Neutrophil (primary cell): ENCODE results near the gene RPRD2.

ENCODE experiments used
- H3K27ac ChIP-seq: fragments of 200-600 bp; sonication (generic); 2 replicates; pipeline ENCODE4 v1.5.1; 2016; ENCODE audit warnings: mild to moderate bottlenecking, moderate library complexity
- H3K27me3 ChIP-seq: fragments of 200-600 bp; sonication (generic); 2 replicates; pipeline ENCODE4 v1.6.0; 2016; ENCODE audit warnings: mild to moderate bottlenecking
- H3K36me3 ChIP-seq: fragments of 200-600 bp; sonication (generic); 2 replicates; pipeline ENCODE4 v1.5.1; 2017
- H3K4me1 ChIP-seq, 2 experiments: fragments of 200-600 bp in 1 of 2; sonication (generic) in 1 of 2; 1 replicate in 1 of 2; 2 replicates in 1 of 2; pipeline versions ENCODE4 v1.5.1 to v1.6.1; 2013 to 2016; ENCODE audit warnings: low read depth in 1 of 2, low read length in 1 of 2, mild to moderate bottlenecking in 1 of 2, moderate library complexity in 1 of 2; ENCODE audit not compliant: control insufficient read depth in 1 of 2, insufficient read depth in 1 of 2
- H3K4me3 ChIP-seq, 2 experiments: fragments of 200-600 bp in 1 of 2; sonication (generic) in 1 of 2; 1 replicate in 1 of 2; 2 replicates in 1 of 2; pipeline ENCODE4 v1.5.1; 2013 to 2016; ENCODE audit warnings: low read depth in 1 of 2, low read length in 1 of 2, mild to moderate bottlenecking in 1 of 2, moderate library complexity in 1 of 2
- H3K9me3 ChIP-seq: fragments of 200-600 bp; sonication (generic); 2 replicates; pipeline ENCODE4 v1.5.1; 2016
- TF ChIP-seq, protein P1 (sequence below): fragments of 200-600 bp; sonication (generic); IDR thresholded peaks from 2 replicates; pipeline ENCODE4 v1.5.1; 2016; ENCODE audit warnings: antibody characterized with exemption

Gene RPRD2

DNA sequence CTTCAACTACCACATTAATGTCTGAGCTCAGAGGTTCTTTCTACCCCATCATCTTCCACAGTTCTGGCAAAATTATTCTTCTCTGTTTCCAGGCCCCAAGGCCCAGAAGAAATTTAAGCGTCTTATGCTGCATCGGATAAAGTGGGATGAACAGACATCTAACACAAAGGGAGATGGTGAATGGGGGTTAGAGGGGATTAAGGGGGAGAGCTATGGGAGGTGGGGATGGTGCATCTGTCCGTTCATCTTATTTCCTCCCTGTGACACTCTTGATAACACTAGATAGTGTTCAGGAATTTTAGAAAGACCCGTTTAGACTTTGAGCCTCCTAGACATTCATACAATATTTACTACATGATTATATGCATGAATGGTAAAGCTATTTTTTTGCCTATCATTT lies 17.6 kb upstream of the RPRD2 start:
- H3K36me3 ChIP-seq = peaks cover 96% of the 10 kb centered on the region

DNA sequence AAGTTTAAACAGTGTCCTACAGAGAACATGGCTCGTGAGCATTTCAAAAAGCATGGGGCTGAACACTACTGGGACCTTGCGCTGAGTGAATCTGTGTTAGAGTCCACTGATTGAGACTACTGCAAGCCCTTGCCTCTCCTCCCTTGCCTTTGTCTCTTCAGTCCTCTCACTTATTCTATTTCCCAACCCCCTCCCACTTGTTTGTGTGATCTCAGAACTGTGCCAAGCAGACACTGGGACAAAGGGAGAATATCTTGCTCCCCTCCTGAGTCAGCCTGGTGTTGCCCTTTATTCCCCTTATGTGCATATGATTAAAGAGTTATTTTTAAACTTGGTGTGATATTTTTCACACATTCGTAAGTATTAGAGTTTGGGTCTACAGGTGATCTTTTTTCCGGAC lies 11.1 kb upstream of the RPRD2 start:
- peaks cover 77% of the 10 kb centered on the region for H3K36me3 ChIP-seq
- H3K27me3 ChIP-seq = no peaks in the 10 kb centered on the region
- no peak overlapping the region for H3K27ac ChIP-seq
- H3K4me3 ChIP-seq = no peak overlapping the region
- H3K4me1 ChIP-seq = no peaks in the 10 kb centered on the region
- TF ChIP-seq, protein P1, sequence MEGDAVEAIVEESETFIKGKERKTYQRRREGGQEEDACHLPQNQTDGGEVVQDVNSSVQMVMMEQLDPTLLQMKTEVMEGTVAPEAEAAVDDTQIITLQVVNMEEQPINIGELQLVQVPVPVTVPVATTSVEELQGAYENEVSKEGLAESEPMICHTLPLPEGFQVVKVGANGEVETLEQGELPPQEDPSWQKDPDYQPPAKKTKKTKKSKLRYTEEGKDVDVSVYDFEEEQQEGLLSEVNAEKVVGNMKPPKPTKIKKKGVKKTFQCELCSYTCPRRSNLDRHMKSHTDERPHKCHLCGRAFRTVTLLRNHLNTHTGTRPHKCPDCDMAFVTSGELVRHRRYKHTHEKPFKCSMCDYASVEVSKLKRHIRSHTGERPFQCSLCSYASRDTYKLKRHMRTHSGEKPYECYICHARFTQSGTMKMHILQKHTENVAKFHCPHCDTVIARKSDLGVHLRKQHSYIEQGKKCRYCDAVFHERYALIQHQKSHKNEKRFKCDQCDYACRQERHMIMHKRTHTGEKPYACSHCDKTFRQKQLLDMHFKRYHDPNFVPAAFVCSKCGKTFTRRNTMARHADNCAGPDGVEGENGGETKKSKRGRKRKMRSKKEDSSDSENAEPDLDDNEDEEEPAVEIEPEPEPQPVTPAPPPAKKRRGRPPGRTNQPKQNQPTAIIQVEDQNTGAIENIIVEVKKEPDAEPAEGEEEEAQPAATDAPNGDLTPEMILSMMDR = no peak
- H3K9me3 ChIP-seq = no peaks in the 10 kb centered on the region

More for the DNA sequence above, 17.6 kb upstream of the RPRD2 start:
- no peak overlapping the region for H3K4me3 ChIP-seq
- H3K27me3 ChIP-seq = no peaks in the 10 kb centered on the region
- TF ChIP-seq, protein P1 = no peak
- no peaks in the 10 kb centered on the region for H3K4me1 ChIP-seq
- H3K27ac ChIP-seq = no peak overlapping the region
- no peaks in the 10 kb centered on the region for H3K9me3 ChIP-seq

DNA sequence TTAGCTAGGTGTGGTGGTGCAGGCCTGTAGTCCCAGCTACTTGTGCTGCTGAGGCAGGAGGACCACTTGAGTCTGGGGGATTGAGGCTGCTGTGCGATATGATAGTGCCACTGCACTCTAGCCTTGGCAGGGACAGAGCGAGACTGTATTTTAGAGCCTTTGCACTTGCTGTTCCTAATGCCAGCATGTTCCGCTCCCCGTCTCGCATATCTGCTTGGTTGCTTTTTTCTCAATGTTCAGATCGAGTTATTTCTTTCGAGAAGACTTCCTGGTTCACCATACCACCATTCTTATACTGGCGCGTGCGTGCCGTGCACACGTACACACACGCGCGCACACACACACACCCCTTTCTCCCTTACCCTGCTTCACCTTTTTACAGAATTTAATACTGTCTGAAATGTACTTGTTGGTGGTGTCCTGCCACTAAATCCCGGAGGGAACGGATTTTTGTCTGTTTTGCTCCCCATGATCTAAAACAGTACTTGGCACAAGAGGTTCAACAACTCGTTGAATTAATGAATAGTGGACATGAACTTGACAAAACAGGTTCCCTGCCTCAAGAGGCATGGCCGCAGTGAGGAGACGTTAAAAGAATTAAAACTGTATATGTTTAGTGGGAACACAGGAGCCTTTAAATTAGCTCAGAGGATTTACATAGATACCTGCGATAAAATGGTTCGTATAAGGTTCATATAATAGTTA lies 1.1 kb upstream of the RPRD2 start:
- Histone ChIP-seq H3K4me1 (peaks cover 28 to 30% of the 10 kb centered on the region in 2 experiments), H3K4me3 (peak overlapping the region; percentile 97 to 99), H3K9me3 (no peaks in the 10 kb centered on the region), H3K36me3 (no peaks in the 10 kb centered on the region), H3K27ac (peak overlapping the region; percentile 94), H3K27me3 (no peaks in the 10 kb centered on the region)
- TF ChIP-seq, protein P1 = no peak

DNA sequence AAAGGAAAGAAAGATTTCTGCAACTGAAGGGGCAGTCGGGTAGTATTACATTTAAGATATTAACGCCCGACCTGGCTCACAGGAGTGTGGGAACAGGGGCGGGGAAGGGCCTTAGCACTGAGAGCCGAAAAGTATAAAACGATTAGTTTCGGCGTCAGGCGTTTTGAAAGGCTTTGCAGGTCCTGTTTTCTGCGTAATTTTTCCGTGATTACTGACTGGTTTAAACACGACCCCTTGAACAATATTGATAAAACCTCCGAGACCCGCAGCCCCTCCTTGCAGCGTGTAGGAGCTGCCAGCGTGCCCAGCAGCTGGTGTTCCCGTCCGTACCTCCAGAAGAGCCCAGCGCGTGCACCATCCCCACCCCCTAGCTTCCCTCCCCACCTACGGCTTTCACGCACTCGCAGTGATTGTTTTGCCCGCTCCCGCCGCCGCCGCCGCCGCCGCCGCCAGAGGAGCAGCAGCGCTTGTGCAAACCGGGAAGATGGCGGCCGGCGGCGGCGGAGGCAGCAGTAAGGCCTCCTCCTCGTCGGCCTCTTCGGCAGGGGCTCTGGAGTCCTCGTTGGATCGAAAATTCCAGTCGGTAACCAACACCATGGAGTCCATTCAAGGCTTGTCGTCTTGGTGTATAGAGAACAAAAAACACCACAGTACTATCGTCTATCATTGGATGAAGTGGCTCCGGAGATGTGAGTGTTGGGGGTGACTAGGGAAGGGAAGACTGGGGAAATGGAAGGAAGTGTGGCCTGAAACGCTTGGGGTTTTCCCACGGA lies 470 bp downstream of the RPRD2 start:
- peak overlapping the region; percentile 97 to 99 for H3K4me3 ChIP-seq
- TF ChIP-seq, protein P1 = peak; percentile 50
- H3K27ac ChIP-seq = peak overlapping the region; percentile 94
- no peaks in the 10 kb centered on the region for H3K36me3 ChIP-seq
- H3K4me1 ChIP-seq = peaks cover 28 to 30% of the 10 kb centered on the region in 2 experiments
- H3K27me3 ChIP-seq = no peaks in the 10 kb centered on the region
- H3K9me3 ChIP-seq = no peaks in the 10 kb centered on the region

DNA sequence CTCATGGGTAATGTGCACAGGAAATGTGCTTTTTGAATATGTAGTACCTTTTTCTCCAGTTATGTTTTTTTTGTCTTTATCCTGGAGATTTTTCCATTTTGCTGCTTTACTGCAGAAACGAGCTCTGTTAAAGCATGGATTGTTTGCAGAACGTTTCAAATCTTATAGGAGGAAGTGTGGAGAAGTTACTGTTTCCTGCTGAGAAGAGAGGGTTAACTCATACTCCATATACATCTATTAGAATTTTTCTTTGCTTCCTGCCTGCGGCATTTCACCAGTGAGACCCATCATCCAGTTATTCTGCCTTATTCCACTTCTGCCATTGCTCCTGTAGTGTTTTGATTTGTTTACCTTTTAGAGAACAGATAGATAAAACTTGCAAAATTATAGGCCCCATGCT lies 2.0 kb downstream of the RPRD2 start:
- Histone ChIP-seq H3K9me3 (no peaks in the 10 kb centered on the region), H3K27me3 (no peaks in the 10 kb centered on the region), H3K4me3 (peak overlapping the region; percentile 97 to 99), H3K4me1 (peaks cover 28 to 30% of the 10 kb centered on the region in 2 experiments), H3K36me3 (no peaks in the 10 kb centered on the region), H3K27ac (peak overlapping the region; percentile 94)
- TF ChIP-seq, protein P1 = no peak
